Colonic mucosa (tissue), 4 donors: ENCODE results near the gene SUPT3H. TPM values are rescaled to one million over a fixed set of nuclear protein-coding genes. Genes with fewer than 3 reads are reported as not detected.

Source experiments
- DNase-seq: peaks from one replicate; pipeline ENCODE4 v3.0.0-alpha.2; 2020
- H3K27ac ChIP-seq: fragments of 200-600 bp; one replicate; pipeline ENCODE4 v1.8.0; 2021
- H3K27me3 ChIP-seq: fragments of 200-600 bp; one replicate; pipeline ENCODE4 v1.8.0; 2021
- H3K36me3 ChIP-seq: fragments of 200-600 bp; one replicate; pipeline ENCODE4 v1.8.0; 2021
- H3K4me1 ChIP-seq: fragments of 200-600 bp; one replicate; pipeline ENCODE4 v1.8.0; 2021; ENCODE audit warnings: mild to moderate bottlenecking
- H3K4me3 ChIP-seq: fragments of 200-600 bp; one replicate; pipeline ENCODE4 v1.8.0; 2021
- H3K9ac ChIP-seq, 2 donors: one replicate each; pipeline ENCODE4 v1.7.0; 2013; ENCODE audit warnings: control low read depth in 2 of 2, low read depth in 2 of 2, low read length in 2 of 2
- H3K9me3 ChIP-seq: fragments of 200-600 bp; one replicate; pipeline ENCODE4 v1.8.0; 2021
- CTCF ChIP-seq: fragments of 200-600 bp; IDR thresholded peaks from one replicate; pipeline ENCODE4 v1.8.0; 2022; ENCODE audit warnings: antibody characterized with exemption, mild to moderate bottlenecking
- intact Hi-C: fragments of 100-400 bp; cut with DNase I; formaldehyde crosslinking; loops from one replicate; pipeline ENCODE4 v1.14.1; 2022
- total RNA-seq, 2 donors: library from RNA; stranded (reverse); fragmentation: NEBNext Ultra II Directional in 1 of 2; extraction: Animal tissue kit (Norgen Biotek cat#: 25700) in 1 of 2; gene quantifications; one replicate each; pipeline ENCODE4 v1.2.1, GENCODE V29; 2021
- donor health status: healthy.
- donor health status: DM: no; HTN: no; CAD: no.
- donor health status: DM: no; HTN: no; CAD: no.

The SUPT3H gene
- total RNA-seq, 2 donors from 2014 or later = 3.4 to 4.1 TPM

- H3K27ac ChIP-seq = peak overlapping the region; percentile 89
- no peaks in the 10 kb centered on the region for H3K9me3 ChIP-seq
- peak overlapping the region; percentile 68 for H3K4me3 ChIP-seq
- H3K27me3 ChIP-seq = no peaks in the 10 kb centered on the region
- no peaks in the 10 kb centered on the region for H3K36me3 ChIP-seq
- intact Hi-C loops = no loop called here
- TF ChIP-seq CTCF = no peak
- H3K9ac ChIP-seq = peak overlapping the region in 1 of 2 donors; percentile 86
- no peaks in the 10 kb centered on the region for H3K4me1 ChIP-seq
- DNase-seq = no peak
Measured at GRCh38 chr6:45376310-45377042, 1.3 kb downstream of the SUPT3H start.

- Histone ChIP-seq H3K4me3 (no peak overlapping the region), H3K36me3 (no peaks in the 10 kb centered on the region), H3K4me1 (no peaks in the 10 kb centered on the region), H3K27ac (no peak overlapping the region), H3K9me3 (no peaks in the 10 kb centered on the region), H3K9ac (no peak overlapping the region), H3K27me3 (no peaks in the 10 kb centered on the region)
- intact Hi-C loops = no loop called here
- DNase-seq = no peak
- TF ChIP-seq CTCF = no peak
Measured at GRCh38 chr6:45375449-45375848, 2.3 kb downstream of the SUPT3H start.

- no peak overlapping the region for H3K27ac ChIP-seq
- TF ChIP-seq CTCF = no peak
- no peak overlapping the region for H3K9ac ChIP-seq
- intact Hi-C loops = no loop called here
- no peak for DNase-seq
- H3K27me3 ChIP-seq = no peaks in the 10 kb centered on the region
- no peaks in the 10 kb centered on the region for H3K4me1 ChIP-seq
- no peaks in the 10 kb centered on the region for H3K36me3 ChIP-seq
- no peaks in the 10 kb centered on the region for H3K9me3 ChIP-seq
- no peak overlapping the region for H3K4me3 ChIP-seq
Measured at GRCh38 chr6:45371924-45372573, 5.7 kb downstream of the SUPT3H start.

- no peak for TF ChIP-seq CTCF
- Histone ChIP-seq H3K27me3 (no peaks in the 10 kb centered on the region), H3K4me3 (no peak overlapping the region), H3K9me3 (no peaks in the 10 kb centered on the region), H3K36me3 (no peaks in the 10 kb centered on the region), H3K9ac (no peak overlapping the region), H3K4me1 (no peaks in the 10 kb centered on the region), H3K27ac (no peak overlapping the region)
- no peak for DNase-seq
- intact Hi-C loops = no loop called here
Measured at GRCh38 chr6:45369870-45370269, 7.9 kb downstream of the SUPT3H start.

GRCh38 chr6:45367999-45368398, 9.7 kb downstream of the SUPT3H start:
- no peaks in the 10 kb centered on the region for H3K9me3 ChIP-seq
- no peak overlapping the region for H3K27ac ChIP-seq
- TF ChIP-seq CTCF = no peak
- no peaks in the 10 kb centered on the region for H3K36me3 ChIP-seq
- H3K9ac ChIP-seq = no peak overlapping the region
- no peak overlapping the region for H3K4me3 ChIP-seq
- no peaks in the 10 kb centered on the region for H3K4me1 ChIP-seq
- intact Hi-C loops = no loop called here
- H3K27me3 ChIP-seq = no peaks in the 10 kb centered on the region
- DNase-seq = no peak
